NOMO-1 treated with DMSO at 0.1 percent for 48 hours (cell line): Measurements from ENCODE around the gene ATP6V1F.

Source experiments
- DNase-seq: peaks from one replicate; lab custom pipeline; 2025; ENCODE audit not compliant: unreplicated experiment; lab: John Stamatoyannopoulos, UW

ATP6V1F gene

GRCh38 chr7:128914566-128915151, 52.0 kb downstream of the ATP6V1F start:
- no peak for DNase-seq

- DNase-seq = no peak
Observed at GRCh38 chr7:128915271-128915819, 52.7 kb downstream of the ATP6V1F start.
